ENCODE data around the gene DUSP5.

The DUSP5 gene

GRCh38 chr10:110497438-110498086 is at the start of gene DUSP5:
TSS of gene DUSP5 (plus strand) at chr10:110497907. CDS start at chr10:110498122, 215 bp downstream.
- H3K9ac ChIP-seq (ENCODE audit: low read length) = peak within 1 kb of the TSS; percentile 89
- peak within 1 kb of the TSS; percentile 80; the same call in 1 of the 2 replicates for H3K27ac ChIP-seq (ENCODE audit: low read depth, low read length)
- peaks cover 56% of the 10 kb centered on the region for H3K4me1 ChIP-seq (ENCODE audit: control insufficient read depth, insufficient read depth, low read length)
- no peaks in the 10 kb centered on the region for H3K9me3 ChIP-seq (ENCODE audit: control insufficient read depth, insufficient read depth, low read depth, low read length)
- peaks cover 19% of the 10 kb centered on the region; the same call in 1 of the 2 replicates for H3K27me3 ChIP-seq (ENCODE audit: control insufficient read depth, insufficient read depth, low read length)
- peaks cover under 1% of the 10 kb centered on the region for H3K36me3 ChIP-seq (ENCODE audit: control insufficient read depth, insufficient read depth, low read length)
- peak within 1 kb of the TSS; percentile 89 for H3K4me3 ChIP-seq (ENCODE audit: low read depth, low read length)

GRCh38 chr10:110448682-110449418 is 48.9 kb upstream of the DUSP5 start:
- no peaks in the 10 kb centered on the region for H3K9me3 ChIP-seq (ENCODE audit: control insufficient read depth, insufficient read depth, low read depth, low read length)
- H3K4me1 ChIP-seq (ENCODE audit: control insufficient read depth, insufficient read depth, low read length) = peaks cover 3% of the 10 kb centered on the region; the same call in 1 of the 2 replicates
- no peak overlapping the region for H3K4me3 ChIP-seq (ENCODE audit: low read depth, low read length)
- H3K36me3 ChIP-seq (ENCODE audit: control insufficient read depth, insufficient read depth, low read length) = no peaks in the 10 kb centered on the region
- no peaks in the 10 kb centered on the region for H3K27me3 ChIP-seq (ENCODE audit: control insufficient read depth, insufficient read depth, low read length)
- H3K27ac ChIP-seq (ENCODE audit: low read depth, low read length) = no peak overlapping the region
- H3K9ac ChIP-seq (ENCODE audit: low read length) = no peak overlapping the region

- no peaks in the 10 kb centered on the region for H3K36me3 ChIP-seq (ENCODE audit: control insufficient read depth, insufficient read depth, low read length)
- no peaks in the 10 kb centered on the region for H3K27me3 ChIP-seq (ENCODE audit: control insufficient read depth, insufficient read depth, low read length)
- no peak overlapping the region for H3K9ac ChIP-seq (ENCODE audit: low read length)
- peaks cover 12% of the 10 kb centered on the region; the same call in 1 of the 2 replicates for H3K4me1 ChIP-seq (ENCODE audit: control insufficient read depth, insufficient read depth, low read length)
- no peaks in the 10 kb centered on the region for H3K9me3 ChIP-seq (ENCODE audit: control insufficient read depth, insufficient read depth, low read depth, low read length)
- no peak overlapping the region for H3K27ac ChIP-seq (ENCODE audit: low read depth, low read length)
- no peak overlapping the region for H3K4me3 ChIP-seq (ENCODE audit: low read depth, low read length)
Observed at GRCh38 chr10:110455446-110455845, 42.3 kb upstream of the DUSP5 start.

- no peaks in the 10 kb centered on the region for H3K9me3 ChIP-seq (ENCODE audit: control insufficient read depth, insufficient read depth, low read depth, low read length)
- peaks cover 12% of the 10 kb centered on the region; the same call in 1 of the 2 replicates for H3K4me1 ChIP-seq (ENCODE audit: control insufficient read depth, insufficient read depth, low read length)
- H3K4me3 ChIP-seq (ENCODE audit: low read depth, low read length) = no peak overlapping the region
- no peak overlapping the region for H3K27ac ChIP-seq (ENCODE audit: low read depth, low read length)
- H3K27me3 ChIP-seq (ENCODE audit: control insufficient read depth, insufficient read depth, low read length) = no peaks in the 10 kb centered on the region
- H3K9ac ChIP-seq (ENCODE audit: low read length) = no peak overlapping the region
- H3K36me3 ChIP-seq (ENCODE audit: control insufficient read depth, insufficient read depth, low read length) = no peaks in the 10 kb centered on the region
Observed at GRCh38 chr10:110456046-110456445, 41.7 kb upstream of the DUSP5 start.

- no peaks in the 10 kb centered on the region for H3K36me3 ChIP-seq (ENCODE audit: control insufficient read depth, insufficient read depth, low read length)
- no peaks in the 10 kb centered on the region for H3K9me3 ChIP-seq (ENCODE audit: control insufficient read depth, insufficient read depth, low read depth, low read length)
- H3K4me1 ChIP-seq (ENCODE audit: control insufficient read depth, insufficient read depth, low read length) = peaks cover 12% of the 10 kb centered on the region; the same call in 1 of the 2 replicates
- no peaks in the 10 kb centered on the region for H3K27me3 ChIP-seq (ENCODE audit: control insufficient read depth, insufficient read depth, low read length)
- no peak overlapping the region for H3K27ac ChIP-seq (ENCODE audit: low read depth, low read length)
- H3K4me3 ChIP-seq (ENCODE audit: low read depth, low read length) = no peak overlapping the region
- H3K9ac ChIP-seq (ENCODE audit: low read length) = no peak overlapping the region
Observed at GRCh38 chr10:110456523-110457091, 41.1 kb upstream of the DUSP5 start.

GRCh38 chr10:110457851-110458250 is 39.9 kb upstream of the DUSP5 start:
- Histone ChIP-seq H3K4me1 (ENCODE audit: control insufficient read depth, insufficient read depth, low read length) (peaks cover 17% of the 10 kb centered on the region; the same call in 1 of the 2 replicates), H3K4me3 (ENCODE audit: low read depth, low read length) (no peak overlapping the region), H3K9me3 (ENCODE audit: control insufficient read depth, insufficient read depth, low read depth, low read length) (no peaks in the 10 kb centered on the region), H3K9ac (ENCODE audit: low read length) (no peak overlapping the region), H3K27me3 (ENCODE audit: control insufficient read depth, insufficient read depth, low read length) (no peaks in the 10 kb centered on the region), H3K27ac (ENCODE audit: low read depth, low read length) (no peak overlapping the region), H3K36me3 (ENCODE audit: control insufficient read depth, insufficient read depth, low read length) (no peaks in the 10 kb centered on the region)

GRCh38 chr10:110458266-110458920 is 39.3 kb upstream of the DUSP5 start:
- H3K4me1 ChIP-seq (ENCODE audit: control insufficient read depth, insufficient read depth, low read length) = peaks cover 17% of the 10 kb centered on the region; the same call in 1 of the 2 replicates
- no peak overlapping the region for H3K9ac ChIP-seq (ENCODE audit: low read length)

GRCh38 chr10:110459600-110459999 is 38.1 kb upstream of the DUSP5 start:
- Histone ChIP-seq H3K27ac (ENCODE audit: low read depth, low read length) (no peak overlapping the region), H3K27me3 (ENCODE audit: control insufficient read depth, insufficient read depth, low read length) (no peaks in the 10 kb centered on the region), H3K9ac (ENCODE audit: low read length) (no peak overlapping the region), H3K4me1 (ENCODE audit: control insufficient read depth, insufficient read depth, low read length) (peaks cover 17% of the 10 kb centered on the region; the same call in 1 of the 2 replicates), H3K9me3 (ENCODE audit: control insufficient read depth, insufficient read depth, low read depth, low read length) (no peaks in the 10 kb centered on the region), H3K36me3 (ENCODE audit: control insufficient read depth, insufficient read depth, low read length) (no peaks in the 10 kb centered on the region), H3K4me3 (ENCODE audit: low read depth, low read length) (no peak overlapping the region)

More at GRCh38 chr10:110458266-110458920, 39.3 kb upstream of the DUSP5 start:
- H3K27me3 ChIP-seq (ENCODE audit: control insufficient read depth, insufficient read depth, low read length) = no peaks in the 10 kb centered on the region
- H3K27ac ChIP-seq (ENCODE audit: low read depth, low read length) = no peak overlapping the region
- H3K36me3 ChIP-seq (ENCODE audit: control insufficient read depth, insufficient read depth, low read length) = no peaks in the 10 kb centered on the region
- H3K9me3 ChIP-seq (ENCODE audit: control insufficient read depth, insufficient read depth, low read depth, low read length) = no peaks in the 10 kb centered on the region
- H3K4me3 ChIP-seq (ENCODE audit: low read depth, low read length) = no peak overlapping the region

GRCh38 chr10:110460111-110460809 is 37.4 kb upstream of the DUSP5 start:
- H3K9me3 ChIP-seq (ENCODE audit: control insufficient read depth, insufficient read depth, low read depth, low read length) = no peaks in the 10 kb centered on the region
- no peak overlapping the region for H3K9ac ChIP-seq (ENCODE audit: low read length)
- H3K36me3 ChIP-seq (ENCODE audit: control insufficient read depth, insufficient read depth, low read length) = no peaks in the 10 kb centered on the region
- peaks cover 17% of the 10 kb centered on the region; the same call in 1 of the 2 replicates for H3K4me1 ChIP-seq (ENCODE audit: control insufficient read depth, insufficient read depth, low read length)
- H3K27me3 ChIP-seq (ENCODE audit: control insufficient read depth, insufficient read depth, low read length) = no peaks in the 10 kb centered on the region
- no peak overlapping the region for H3K27ac ChIP-seq (ENCODE audit: low read depth, low read length)
- no peak overlapping the region for H3K4me3 ChIP-seq (ENCODE audit: low read depth, low read length)

- H3K4me3 ChIP-seq (ENCODE audit: low read depth, low read length) = no peak overlapping the region
- H3K27ac ChIP-seq (ENCODE audit: low read depth, low read length) = no peak overlapping the region
- no peaks in the 10 kb centered on the region for H3K27me3 ChIP-seq (ENCODE audit: control insufficient read depth, insufficient read depth, low read length)
- H3K4me1 ChIP-seq (ENCODE audit: control insufficient read depth, insufficient read depth, low read length) = peaks cover 17% of the 10 kb centered on the region; the same call in 1 of the 2 replicates
- no peaks in the 10 kb centered on the region for H3K9me3 ChIP-seq (ENCODE audit: control insufficient read depth, insufficient read depth, low read depth, low read length)
- no peaks in the 10 kb centered on the region for H3K36me3 ChIP-seq (ENCODE audit: control insufficient read depth, insufficient read depth, low read length)
- H3K9ac ChIP-seq (ENCODE audit: low read length) = no peak overlapping the region
Observed at GRCh38 chr10:110461088-110461487, 36.6 kb upstream of the DUSP5 start.
